HG03575 (cell line): ENCODE results near the gene PRRG2.

Source experiments
- ATAC-seq: cut with Tn5 transposase; IDR thresholded peaks from one replicate; pipeline ENCODE4 v1.9.1; 2021; ENCODE audit not compliant: unreplicated experiment, insufficient number of reproducible peaks, low FRiP score; ENCODE audit errors: extremely low read depth

The PRRG2 gene

GRCh38 chr19:49556412-49557398, 24.4 kb upstream of the PRRG2 start:
- ATAC-seq, result no peak

DNA sequence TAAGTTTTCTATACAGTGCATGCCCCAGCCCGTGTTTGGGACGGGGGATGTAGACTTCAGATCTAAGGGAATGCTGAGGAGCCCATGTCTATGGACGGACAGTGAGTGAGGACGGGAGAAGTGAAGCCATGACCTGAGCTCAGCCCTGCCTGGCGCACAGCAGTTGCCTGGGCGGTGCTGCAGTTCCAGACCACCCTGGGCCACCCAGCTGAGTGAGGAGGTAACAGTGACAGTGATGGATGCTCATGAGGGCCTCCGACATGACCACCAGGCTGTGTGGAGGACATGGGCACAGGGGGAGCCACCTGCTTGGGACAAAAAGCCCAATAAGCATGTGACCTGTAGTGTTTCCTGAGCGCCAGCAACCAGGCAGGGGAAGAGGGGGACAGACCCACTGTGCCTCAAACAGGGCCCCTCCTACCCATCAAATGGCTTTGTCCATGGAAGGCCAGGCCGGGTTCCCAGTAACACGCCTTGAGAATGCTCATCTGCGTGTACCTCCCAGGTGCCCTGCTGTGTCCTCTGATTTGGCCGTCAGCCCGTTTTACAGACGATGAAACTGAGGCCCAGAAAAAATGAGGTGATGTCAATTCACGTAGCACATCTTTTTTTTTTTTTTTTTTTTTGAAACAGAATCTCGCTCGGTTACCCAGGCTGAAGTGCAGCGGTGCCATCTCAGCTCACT, 23.3 kb upstream of the PRRG2 start:
- no peak for ATAC-seq

DNA sequence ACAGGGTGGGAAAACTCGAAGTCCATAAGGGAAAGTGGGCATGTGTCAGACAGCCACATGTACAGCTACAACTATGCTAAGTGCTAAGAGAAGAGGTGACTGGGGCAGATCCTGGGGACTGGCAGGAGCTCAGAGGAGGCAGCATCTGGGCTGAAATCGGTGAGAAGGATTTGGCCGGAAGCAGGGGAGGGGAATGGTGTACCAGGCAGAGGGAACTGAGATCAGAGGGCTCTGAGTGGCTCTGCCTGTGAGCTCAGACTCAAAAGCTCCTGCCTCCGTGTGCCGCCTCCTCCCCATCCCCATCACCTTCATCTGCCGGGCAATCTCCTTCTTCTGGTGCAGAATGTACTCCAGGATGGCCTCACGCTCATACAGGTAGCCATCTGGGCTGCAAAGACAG, 22.5 kb upstream of the PRRG2 start:
- ATAC-seq, result no peak

GRCh38 chr19:49559443-49559842, 21.7 kb upstream of the PRRG2 start:
- ATAC-seq, result no peak

DNA sequence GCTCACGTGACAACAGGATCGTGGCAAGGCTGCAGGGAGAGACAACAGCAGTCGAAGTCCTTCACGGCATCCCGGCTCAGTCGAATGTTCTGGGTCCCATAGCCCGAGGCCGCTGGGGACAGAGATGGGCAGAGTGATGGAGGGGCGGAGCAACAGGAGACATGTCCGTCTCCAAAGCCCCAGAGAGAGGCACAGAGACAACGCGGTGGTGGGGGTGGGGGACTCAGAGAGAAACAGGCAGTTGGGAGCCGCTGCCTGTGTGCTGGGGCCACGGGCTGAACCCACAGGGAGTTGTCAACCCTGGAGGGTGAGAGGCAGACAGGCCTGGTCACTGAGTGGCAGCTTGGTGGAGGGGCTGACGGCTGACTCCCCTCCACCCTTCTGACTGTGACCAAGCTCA, 21.2 kb upstream of the PRRG2 start:
- ATAC-seq, result no peak

DNA sequence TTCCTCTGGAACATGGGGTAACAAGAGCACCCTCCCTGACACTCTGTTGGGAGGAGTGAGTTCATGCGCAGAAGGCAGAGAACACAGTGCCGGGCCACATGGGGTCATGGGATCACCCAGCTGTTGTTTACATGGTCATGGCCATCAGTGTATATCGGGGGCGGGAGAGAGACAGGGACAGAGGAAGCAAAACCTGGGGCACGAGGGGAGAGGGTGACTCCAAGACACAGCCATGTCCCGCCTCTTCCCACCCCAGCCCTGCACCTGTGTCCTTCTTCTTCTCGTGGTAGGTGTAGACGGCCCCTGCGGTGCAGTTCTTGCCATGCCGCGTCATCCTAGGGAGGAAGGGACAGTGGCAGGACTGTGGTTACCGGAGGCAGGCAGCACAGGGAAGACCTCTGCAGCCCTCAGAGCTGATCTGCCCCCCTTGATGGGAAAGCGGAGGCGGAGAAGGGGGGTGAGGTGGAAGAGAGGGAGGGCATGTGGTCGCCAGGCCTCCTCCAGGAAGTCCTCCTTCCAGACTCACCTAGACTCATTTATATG, 20.7 kb upstream of the PRRG2 start:
- ATAC-seq, result no peak

- ATAC-seq, result no peak
These were observed 16.5 kb upstream of the PRRG2 start for GRCh38 chr19:49564616-49565045.

- no peak for ATAC-seq
These were observed 15.9 kb upstream of the PRRG2 start for GRCh38 chr19:49565261-49565660.

GRCh38 chr19:49566302-49566701, 14.8 kb upstream of the PRRG2 start:
- ATAC-seq, result no peak

GRCh38 chr19:49567861-49568441, 13.2 kb upstream of the PRRG2 start:
- no peak for ATAC-seq

GRCh38 chr19:49570138-49570856, 10.8 kb upstream of the PRRG2 start:
- ATAC-seq, result no peak

- no peak for ATAC-seq
These were observed 10.0 kb upstream of the PRRG2 start for GRCh38 chr19:49570997-49571676.

DNA sequence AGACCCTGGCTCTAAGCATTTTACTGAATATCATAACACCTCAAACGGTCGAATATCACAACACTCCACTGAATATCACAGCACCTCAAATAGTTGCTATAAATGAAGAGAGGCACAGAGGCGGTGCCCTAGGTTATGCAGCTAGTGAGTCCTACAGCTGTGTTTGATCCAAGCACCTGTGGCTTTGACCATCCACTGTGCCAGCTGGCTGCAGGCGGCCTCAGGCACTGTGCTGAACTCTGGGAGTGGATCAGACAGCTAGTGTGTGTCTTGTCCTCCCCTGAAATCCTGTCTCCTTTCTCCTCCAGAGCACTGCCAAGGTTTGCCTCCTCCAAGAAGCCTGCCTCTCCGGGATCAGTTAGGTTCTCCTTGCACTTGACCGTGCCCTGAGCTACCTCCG, 8.1 kb upstream of the PRRG2 start:
- no peak for ATAC-seq

DNA sequence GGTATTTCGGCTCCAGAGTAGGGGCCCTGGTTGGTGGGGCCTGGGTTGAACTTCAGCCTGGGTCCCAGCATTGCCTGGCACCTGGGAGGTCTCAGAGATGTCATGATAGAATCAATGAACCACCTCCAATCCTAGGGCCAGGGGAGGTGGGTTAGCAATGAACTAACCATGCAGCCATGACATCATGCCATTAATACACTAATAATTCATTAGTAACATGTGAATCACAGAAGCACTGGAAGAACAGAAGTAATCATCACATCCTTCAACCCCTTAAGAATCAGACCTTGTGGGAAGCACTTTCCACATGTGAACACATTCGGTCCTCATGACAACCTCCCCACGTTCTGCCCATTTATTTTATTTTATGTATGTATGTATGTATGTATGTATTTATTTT, 7.7 kb upstream of the PRRG2 start:
- ATAC-seq, result no peak

- ATAC-seq, result no peak
These were observed 6.8 kb upstream of the PRRG2 start for GRCh38 chr19:49574206-49574755.

DNA sequence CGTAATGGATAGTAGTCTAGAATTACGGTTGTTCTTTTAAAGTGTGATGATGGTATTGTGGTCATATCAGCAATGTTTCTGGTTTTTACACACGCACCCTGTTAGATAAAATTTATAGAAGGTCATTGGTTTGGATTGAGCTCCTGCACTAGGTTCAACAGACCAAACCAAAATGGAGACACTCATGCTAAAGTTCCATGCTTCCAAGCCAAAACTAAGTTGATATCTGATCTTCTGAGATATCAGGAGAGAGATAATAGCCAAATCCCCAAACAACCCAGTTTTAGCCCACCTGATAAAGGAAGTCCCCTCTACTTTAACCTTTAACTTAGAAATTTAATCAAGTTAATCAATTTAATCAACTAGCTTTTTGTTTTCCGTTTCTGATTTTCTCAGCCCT, 1.9 kb upstream of the PRRG2 start:
- no peak for ATAC-seq

- no peak for ATAC-seq
These were observed 1.2 kb upstream of the PRRG2 start for GRCh38 chr19:49579947-49580263.

GRCh38 chr19:49580264-49581006, 681 bp upstream of the PRRG2 start, which contains the start of gene NOSIP:
Gene NOSIP (minus strand): TSS chr19:49580556. CDS start chr19:49560691, 19,865 bp downstream.
- ATAC-seq, result no peak
